ENCODE measurements around the gene THPO.

GRCh38 chr3:184409331-184409926 lies 31.4 kb upstream of the THPO start:
- TF ChIP-seq REST (IDR thresholded peaks at IDR 0.05; ENCODE audit: insufficient read depth in 1 of 2, low read depth in 2 of 2, low read length in 2 of 2) (no peak), SIN3A (IDR thresholded peaks at IDR 0.05; ENCODE audit: borderline replicate concordance, insufficient read depth, low read length) (no peak), TAF1 (IDR thresholded peaks at IDR 0.05; ENCODE audit: borderline replicate concordance, insufficient read depth, low read length) (no peak)

Measured in PFSK-1 (cell line).